Measurements from ENCODE around the gene TGM1.
"Not testable (repeated sequence)": the region's sequence is repeated elsewhere in the genome, so short reads cannot be mapped to it uniquely, and the experiment has no call there.

The TGM1 gene

GRCh38 chr14:24203249-24203886 lies 59.6 kb downstream of the TGM1 start:
- not testable (repeated sequence) for DNase-seq

GRCh38 chr14:24202538-24202937 lies 60.4 kb downstream of the TGM1 start:
- not testable (repeated sequence) for DNase-seq

All from activated CD8-positive, alpha-beta memory T cell treated with anti-CD3 and anti-CD28 coated beads, Interleukin-2, amount 50 U/mL, for 48 hours (primary cell).